ENCODE measurements around the gene VPS52.

DNA sequence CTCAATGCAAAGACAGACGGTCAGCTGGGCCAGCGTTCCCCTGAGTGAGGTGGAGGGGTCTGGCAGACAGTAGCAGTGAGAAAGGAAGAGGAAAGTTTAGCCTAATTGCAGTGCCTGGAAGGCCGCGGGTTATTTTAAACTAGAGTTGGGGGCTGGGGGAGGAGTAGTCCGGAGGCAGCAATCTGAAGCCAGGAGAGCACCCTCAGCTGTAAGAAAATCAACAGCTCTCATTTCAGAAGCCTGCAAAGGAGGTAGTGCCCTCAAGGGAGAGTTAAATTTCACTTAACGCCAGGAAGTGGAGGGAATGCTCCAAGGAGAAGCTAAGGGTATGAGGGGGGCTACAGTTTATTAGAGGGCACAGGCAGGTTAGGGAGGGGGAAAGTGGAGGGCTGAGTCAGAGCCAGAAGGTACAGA is 36.4 kb downstream of the VPS52 start:
- TF ChIP-seq, protein P1, sequence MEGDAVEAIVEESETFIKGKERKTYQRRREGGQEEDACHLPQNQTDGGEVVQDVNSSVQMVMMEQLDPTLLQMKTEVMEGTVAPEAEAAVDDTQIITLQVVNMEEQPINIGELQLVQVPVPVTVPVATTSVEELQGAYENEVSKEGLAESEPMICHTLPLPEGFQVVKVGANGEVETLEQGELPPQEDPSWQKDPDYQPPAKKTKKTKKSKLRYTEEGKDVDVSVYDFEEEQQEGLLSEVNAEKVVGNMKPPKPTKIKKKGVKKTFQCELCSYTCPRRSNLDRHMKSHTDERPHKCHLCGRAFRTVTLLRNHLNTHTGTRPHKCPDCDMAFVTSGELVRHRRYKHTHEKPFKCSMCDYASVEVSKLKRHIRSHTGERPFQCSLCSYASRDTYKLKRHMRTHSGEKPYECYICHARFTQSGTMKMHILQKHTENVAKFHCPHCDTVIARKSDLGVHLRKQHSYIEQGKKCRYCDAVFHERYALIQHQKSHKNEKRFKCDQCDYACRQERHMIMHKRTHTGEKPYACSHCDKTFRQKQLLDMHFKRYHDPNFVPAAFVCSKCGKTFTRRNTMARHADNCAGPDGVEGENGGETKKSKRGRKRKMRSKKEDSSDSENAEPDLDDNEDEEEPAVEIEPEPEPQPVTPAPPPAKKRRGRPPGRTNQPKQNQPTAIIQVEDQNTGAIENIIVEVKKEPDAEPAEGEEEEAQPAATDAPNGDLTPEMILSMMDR (conservative IDR thresholded peaks at IDR 0.05) = no peak
- no peak for TF ChIP-seq ZFX (IDR thresholded peaks at IDR 0.05)

All from C4-2B (cell line).